Bronchial epithelial cell (primary cell): Measurements from ENCODE around the gene ELK4. TPM values are rescaled to one million over a fixed set of nuclear protein-coding genes. Genes with fewer than 3 reads are reported as not detected.

Source experiments
- DNase-seq: peaks from one replicate; pipeline ENCODE4 v3.0.0-alpha.2; 2010; ENCODE audit warnings: low read depth
- FAIRE-seq: peaks from 2 replicates; lab custom pipeline; 2011; peaks lifted over from hg19 to GRCh38; lab: Jason Lieb, UNC
- H3K27me3 ChIP-seq: 2 replicates; pipeline ENCODE4 v1.5.1; 2011; ENCODE audit warnings: low read length; ENCODE audit not compliant: control insufficient read depth, insufficient read depth
- H3K36me3 ChIP-seq: 2 replicates; pipeline ENCODE4 v1.5.1; 2011; ENCODE audit warnings: low read length; ENCODE audit not compliant: control insufficient read depth, insufficient read depth
- H3K4me3 ChIP-seq: 2 replicates; pipeline ENCODE4 v1.5.1; 2011; ENCODE audit warnings: mild to moderate bottlenecking, low read depth, low read length, control low read depth
- CTCF ChIP-seq: IDR thresholded peaks from 2 replicates; pipeline ENCODE4 v1.5.1; 2011; ENCODE audit warnings: mild to moderate bottlenecking, moderate library complexity, low read length, control low read depth, inconsistent platforms; ENCODE audit not compliant: insufficient read depth, severe bottlenecking
- total RNA-seq: library from RNA; depleted of rRNA; stranded (reverse); fragments of >200 nt; gene quantifications from 2 replicates; pipeline ENCODE4 v1.2.1, GENCODE V29; 2014

ELK4 gene
- total RNA-seq, 1 donor from 2014 or later: 10.8 TPM

GRCh38 chr1:205633421-205633976, 1.7 kb upstream of the ELK4 start:
- Histone ChIP-seq H3K27me3 (no peaks in the 10 kb centered on the region), H3K4me3 (no peak overlapping the region), H3K36me3 (no peaks in the 10 kb centered on the region)
- no peak for FAIRE-seq
- DNase-seq: peak; percentile 74
- no peak for TF ChIP-seq CTCF

DNA sequence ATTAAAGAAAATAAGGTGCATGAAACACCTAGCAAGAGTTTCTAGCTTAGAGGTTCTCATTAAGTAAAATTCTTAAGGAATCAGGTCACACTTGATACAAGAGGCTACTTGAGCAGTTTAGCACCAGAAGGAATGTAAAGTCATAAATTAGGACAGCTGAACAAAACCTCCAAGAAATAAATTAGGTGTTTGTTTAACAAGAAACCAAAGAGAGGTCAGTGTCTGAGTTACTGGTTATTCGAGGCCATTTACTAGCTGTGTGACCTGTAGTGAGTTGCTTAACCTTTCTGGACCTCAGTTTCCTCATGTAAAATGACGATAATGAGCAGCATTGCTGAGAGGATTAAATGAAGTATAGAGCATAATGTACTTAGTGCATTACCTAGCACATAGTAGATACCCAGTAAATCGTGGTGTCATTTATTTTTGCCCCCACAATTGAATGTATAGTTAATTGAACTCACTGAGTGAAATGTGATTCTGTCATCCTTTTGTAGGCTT, 908 bp upstream of the ELK4 start:
- no peak for TF ChIP-seq CTCF
- Histone ChIP-seq H3K36me3 (no peaks in the 10 kb centered on the region), H3K4me3 (peak overlapping the region; percentile 76), H3K27me3 (no peaks in the 10 kb centered on the region)
- DNase-seq (peak; percentile 39), FAIRE-seq (no peak)

GRCh38 chr1:205631010-205631767, 622 bp downstream of the ELK4 start:
- Histone ChIP-seq H3K27me3 (no peaks in the 10 kb centered on the region), H3K4me3 (peak overlapping the region; percentile 76), H3K36me3 (no peaks in the 10 kb centered on the region)
- no peak for TF ChIP-seq CTCF
- FAIRE-seq (no peak), DNase-seq (peak; percentile 58)

- no peak for TF ChIP-seq CTCF
- Histone ChIP-seq H3K27me3 (no peaks in the 10 kb centered on the region), H3K36me3 (no peaks in the 10 kb centered on the region), H3K4me3 (peak overlapping the region; percentile 76)
- DNase-seq: no peak
- no peak for FAIRE-seq
These were observed 1.2 kb downstream of the ELK4 start for GRCh38 chr1:205630651-205631009.

- FAIRE-seq: no peak
- no peaks in the 10 kb centered on the region for H3K27me3 ChIP-seq
- DNase-seq: no peak
- no peaks in the 10 kb centered on the region for H3K36me3 ChIP-seq
- H3K4me3 ChIP-seq: peak overlapping the region; percentile 76
- TF ChIP-seq CTCF: no peak
These were observed 1.6 kb downstream of the ELK4 start for GRCh38 chr1:205630241-205630640.
